Colonic mucosa (tissue), 4 donors: ENCODE results near the gene GLRA2. TPM values are rescaled to one million over a fixed set of nuclear protein-coding genes. Genes with fewer than 3 reads are reported as not detected.
A peak's percentile ranks its signal among the peaks of the same experiment; 100 is the strongest.
"Not testable (repeated sequence)": the region's sequence is repeated elsewhere in the genome, so short reads cannot be mapped to it uniquely, and the experiment has no call there.

Experiments
- DNase-seq: peaks from one replicate; pipeline ENCODE4 v3.0.0-alpha.2; 2020
- H3K27ac ChIP-seq: fragments of 200-600 bp; one replicate; pipeline ENCODE4 v1.8.0; 2021
- H3K27me3 ChIP-seq: fragments of 200-600 bp; one replicate; pipeline ENCODE4 v1.8.0; 2021
- H3K36me3 ChIP-seq: fragments of 200-600 bp; one replicate; pipeline ENCODE4 v1.8.0; 2021
- H3K4me1 ChIP-seq: fragments of 200-600 bp; one replicate; pipeline ENCODE4 v1.8.0; 2021; ENCODE audit warnings: mild to moderate bottlenecking
- H3K4me3 ChIP-seq: fragments of 200-600 bp; one replicate; pipeline ENCODE4 v1.8.0; 2021
- H3K9ac ChIP-seq, 2 donors: one replicate each; pipeline ENCODE4 v1.7.0; 2013; ENCODE audit warnings: control low read depth in 2 of 2, low read depth in 2 of 2, low read length in 2 of 2
- H3K9me3 ChIP-seq: fragments of 200-600 bp; one replicate; pipeline ENCODE4 v1.8.0; 2021
- intact Hi-C: fragments of 100-400 bp; cut with DNase I; formaldehyde crosslinking; loops from one replicate; pipeline ENCODE4 v1.14.1; 2022
- total RNA-seq, 2 donors: library from RNA; stranded (reverse); fragmentation: NEBNext Ultra II Directional in 1 of 2; extraction: Animal tissue kit (Norgen Biotek cat#: 25700) in 1 of 2; gene quantifications; one replicate each; pipeline ENCODE4 v1.2.1, GENCODE V29; 2021
- TF ChIP-seq, protein P1 (sequence below): fragments of 200-600 bp; IDR thresholded peaks from one replicate; pipeline ENCODE4 v1.8.0; 2022; ENCODE audit warnings: antibody characterized with exemption, mild to moderate bottlenecking
- donor health status: healthy.
- donor health status: DM: no; HTN: no; CAD: no.
- donor health status: DM: no; HTN: no; CAD: no.

Gene GLRA2
- total RNA-seq, 2 donors from 2014 or later = 0.35 to 0.49 TPM

DNA sequence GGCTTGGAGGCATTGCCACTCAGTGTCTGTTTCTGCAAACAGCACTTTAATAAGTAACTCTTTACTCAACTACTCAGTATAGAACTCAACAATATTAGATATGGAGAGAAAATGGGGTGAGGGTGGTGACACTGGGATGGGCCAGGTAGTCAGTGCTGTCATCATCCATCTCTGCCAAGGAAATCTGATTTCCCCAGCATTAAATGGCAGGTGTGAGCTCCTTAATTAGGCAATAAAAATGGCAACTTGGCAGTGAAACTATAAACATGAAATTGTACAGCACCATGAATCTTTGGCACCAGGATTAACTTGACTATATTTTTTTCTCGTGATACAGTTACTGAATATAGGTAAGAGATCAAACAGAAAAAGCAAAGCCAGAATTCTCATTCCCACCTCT, 146.2 kb downstream of the GLRA2 start:
- H3K4me1 ChIP-seq = no peaks in the 10 kb centered on the region
- TF ChIP-seq, protein P1, sequence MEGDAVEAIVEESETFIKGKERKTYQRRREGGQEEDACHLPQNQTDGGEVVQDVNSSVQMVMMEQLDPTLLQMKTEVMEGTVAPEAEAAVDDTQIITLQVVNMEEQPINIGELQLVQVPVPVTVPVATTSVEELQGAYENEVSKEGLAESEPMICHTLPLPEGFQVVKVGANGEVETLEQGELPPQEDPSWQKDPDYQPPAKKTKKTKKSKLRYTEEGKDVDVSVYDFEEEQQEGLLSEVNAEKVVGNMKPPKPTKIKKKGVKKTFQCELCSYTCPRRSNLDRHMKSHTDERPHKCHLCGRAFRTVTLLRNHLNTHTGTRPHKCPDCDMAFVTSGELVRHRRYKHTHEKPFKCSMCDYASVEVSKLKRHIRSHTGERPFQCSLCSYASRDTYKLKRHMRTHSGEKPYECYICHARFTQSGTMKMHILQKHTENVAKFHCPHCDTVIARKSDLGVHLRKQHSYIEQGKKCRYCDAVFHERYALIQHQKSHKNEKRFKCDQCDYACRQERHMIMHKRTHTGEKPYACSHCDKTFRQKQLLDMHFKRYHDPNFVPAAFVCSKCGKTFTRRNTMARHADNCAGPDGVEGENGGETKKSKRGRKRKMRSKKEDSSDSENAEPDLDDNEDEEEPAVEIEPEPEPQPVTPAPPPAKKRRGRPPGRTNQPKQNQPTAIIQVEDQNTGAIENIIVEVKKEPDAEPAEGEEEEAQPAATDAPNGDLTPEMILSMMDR = no peak
- H3K9me3 ChIP-seq = no peaks in the 10 kb centered on the region
- no peak for DNase-seq
- no peak overlapping the region for H3K4me3 ChIP-seq
- no peaks in the 10 kb centered on the region for H3K27me3 ChIP-seq
- H3K36me3 ChIP-seq = no peaks in the 10 kb centered on the region
- no peak overlapping the region for H3K27ac ChIP-seq
- intact Hi-C loops = no loop called here
- no peak overlapping the region for H3K9ac ChIP-seq

DNA sequence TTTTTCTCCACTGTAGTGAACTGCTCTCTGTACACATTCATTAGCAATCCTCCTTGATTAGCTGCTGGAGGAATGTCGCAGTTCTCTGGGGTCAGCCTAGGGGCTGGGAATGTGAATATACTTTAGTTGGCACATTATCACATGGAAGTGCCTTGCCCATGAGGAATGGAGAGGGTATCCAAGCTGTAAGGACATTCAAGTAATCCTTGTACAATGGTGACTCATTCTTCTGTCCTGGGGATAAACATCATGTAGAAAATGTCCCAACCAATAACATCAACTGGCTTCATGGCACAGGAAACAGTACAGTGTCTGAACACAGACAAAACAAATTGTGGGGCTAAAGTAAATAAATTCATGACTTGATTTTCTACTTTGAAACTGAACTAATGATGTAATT, 147.1 kb downstream of the GLRA2 start:
- DNase-seq = no peak
- H3K9ac ChIP-seq = no peak overlapping the region
- H3K9me3 ChIP-seq = no peaks in the 10 kb centered on the region
- H3K27me3 ChIP-seq = no peaks in the 10 kb centered on the region
- no peaks in the 10 kb centered on the region for H3K36me3 ChIP-seq
- no peaks in the 10 kb centered on the region for H3K4me1 ChIP-seq
- H3K4me3 ChIP-seq = no peak overlapping the region
- H3K27ac ChIP-seq = no peak overlapping the region
- TF ChIP-seq, protein P1 = no peak
- intact Hi-C loops = no loop called here

- DNase-seq, H3K27ac ChIP-seq, H3K9ac ChIP-seq, H3K9me3 ChIP-seq, intact Hi-C loops, H3K4me3 ChIP-seq, H3K36me3 ChIP-seq, H3K4me1 ChIP-seq, H3K27me3 ChIP-seq: not testable (repeated sequence)
These were observed 159.0 kb downstream of the GLRA2 start for GRCh38 chrX:14688331-14688730.

DNA sequence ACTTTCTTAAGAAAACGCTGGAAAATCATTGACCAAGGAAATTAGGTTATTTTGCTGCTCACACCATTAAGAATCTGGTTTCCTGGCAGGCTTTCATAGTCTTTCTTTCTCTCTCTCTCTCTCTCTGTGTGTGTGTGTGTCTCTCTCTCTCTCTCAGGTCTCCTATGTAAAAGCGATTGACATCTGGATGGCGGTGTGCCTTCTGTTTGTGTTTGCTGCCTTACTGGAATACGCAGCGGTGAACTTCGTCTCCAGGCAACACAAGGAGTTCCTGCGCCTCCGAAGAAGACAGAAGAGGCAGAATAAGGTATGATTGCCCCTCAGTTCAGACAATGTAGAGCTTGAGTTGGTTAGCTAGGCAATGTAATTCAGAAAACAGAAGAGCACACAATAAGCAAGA, 161.2 kb downstream of the GLRA2 start:
- H3K9ac ChIP-seq = no peak overlapping the region
- DNase-seq = no peak
- no peaks in the 10 kb centered on the region for H3K27me3 ChIP-seq
- no peak overlapping the region for H3K27ac ChIP-seq
- H3K36me3 ChIP-seq = no peaks in the 10 kb centered on the region
- intact Hi-C loops = no loop called here
- TF ChIP-seq, protein P1 = no peak
- no peaks in the 10 kb centered on the region for H3K9me3 ChIP-seq
- H3K4me3 ChIP-seq = no peak overlapping the region
- H3K4me1 ChIP-seq = no peaks in the 10 kb centered on the region

GRCh38 chrX:14694611-14695010, 165.3 kb downstream of the GLRA2 start:
- Histone ChIP-seq H3K27ac (no peak overlapping the region), H3K27me3 (no peaks in the 10 kb centered on the region), H3K4me3 (no peak overlapping the region), H3K36me3 (no peaks in the 10 kb centered on the region), H3K9me3 (no peaks in the 10 kb centered on the region), H3K9ac (no peak overlapping the region), H3K4me1 (no peaks in the 10 kb centered on the region)
- TF ChIP-seq, protein P1 = no peak
- DNase-seq = no peak
- intact Hi-C loops = no loop called here

DNA sequence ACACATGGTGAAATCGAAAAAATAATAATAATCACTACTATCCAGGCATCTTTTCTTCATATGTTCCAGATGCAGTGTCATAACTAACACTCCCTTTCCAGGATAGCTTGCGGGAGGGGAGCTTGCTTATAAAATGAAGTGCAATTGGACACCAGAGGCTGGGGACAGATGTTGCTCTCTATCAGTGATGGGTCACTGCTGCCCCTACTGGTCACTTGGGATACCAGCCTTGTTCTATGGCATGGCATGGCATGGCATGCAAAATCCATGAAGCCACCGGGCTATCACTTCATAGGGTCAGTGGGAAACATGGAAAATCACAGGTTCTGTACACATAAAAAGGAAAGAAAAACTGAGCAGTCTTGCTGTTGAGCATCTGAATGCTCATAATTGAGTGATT, 168.1 kb downstream of the GLRA2 start:
- peak; percentile 46 for DNase-seq
- Histone ChIP-seq H3K27ac (no peak overlapping the region), H3K9me3 (no peaks in the 10 kb centered on the region), H3K4me3 (no peak overlapping the region), H3K4me1 (no peaks in the 10 kb centered on the region), H3K9ac (no peak overlapping the region), H3K36me3 (no peaks in the 10 kb centered on the region), H3K27me3 (no peaks in the 10 kb centered on the region)
- intact Hi-C loops = no loop called here
- TF ChIP-seq, protein P1 = peak; percentile 63
